ENCODE measurements around the gene CLINT1. TPM values are rescaled to one million over a fixed set of nuclear protein-coding genes. Genes with fewer than 3 reads are reported as not detected.
A peak's percentile ranks its signal among the peaks of the same experiment; 100 is the strongest.

Gene CLINT1
- total RNA-seq, result 100 to 1,000 TPM in 1 of 3 donors, 10 to 100 TPM in 2; 86.5 to 157 (median 89.5) TPM

DNA sequence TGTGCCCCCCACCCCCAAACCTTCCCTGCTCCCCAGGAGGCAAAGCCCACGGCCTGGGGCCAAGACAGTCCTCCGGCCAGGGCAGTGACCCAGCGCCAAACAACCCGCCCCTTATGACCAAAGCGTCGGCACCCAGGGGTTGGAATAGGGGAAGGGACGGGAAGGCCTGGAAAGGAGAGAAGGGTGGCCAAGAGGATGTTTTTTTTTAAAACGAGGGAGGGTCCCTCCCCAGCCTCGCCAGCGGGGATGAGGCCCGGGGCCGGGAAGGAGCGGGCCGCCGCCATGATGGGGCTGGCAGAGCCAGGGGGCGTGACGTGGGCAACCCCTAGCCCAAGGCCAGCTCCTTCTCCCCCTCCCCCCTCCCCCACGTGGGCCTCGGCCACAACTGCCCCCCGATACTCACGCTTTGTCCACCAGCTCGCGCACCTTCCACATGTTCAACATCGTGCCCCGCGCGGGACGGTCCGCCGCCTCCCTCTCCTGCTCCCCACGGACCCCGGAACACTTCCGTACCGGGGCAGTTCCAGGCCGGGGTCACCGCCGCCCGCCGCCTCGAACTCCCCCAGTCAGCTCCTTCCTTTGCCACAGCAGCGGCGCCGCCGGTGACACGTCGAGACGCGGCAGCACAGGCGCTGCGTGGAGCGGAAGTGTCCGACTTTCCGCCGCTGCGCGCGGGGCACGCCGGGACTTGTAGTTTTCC, at the start of gene CLINT1:
Gene CLINT1, minus strand, starts transcription at position 619 of the 700 bp plus-strand sequence. Its CDS starts 175 bp downstream, at position 444.
- Histone ChIP-seq H3K36me3 (no peaks in the 10 kb centered on the region), H3K27ac (peak within 1 kb of the TSS; percentile 94 to 96), H3K9me3 (no peaks in the 10 kb centered on the region), H3K4me3 (peak within 1 kb of the TSS; percentile 96 to 97 (median 97)), H3K27me3 (no peaks in the 10 kb centered on the region), H3K4me1 (peaks cover 0 to 5% of the 10 kb centered on the region in 2 donors)
- intact Hi-C loops (cut with DNase I; ENCODE audit: low total_unique reads), result loop anchor here (5.0 kb wide), 1 partner anchor 516 kb away; no protein-coding TSS in a partner anchor
- peak; percentile 80 to 85 for DNase-seq (ENCODE audit: low spot score in 2 of 2)
- peak; percentile 46 to 88 (median 73) for TF ChIP-seq POLR2AphosphoS5 (IDR thresholded peaks at IDR 0.05)
- TF ChIP-seq POLR2A (IDR thresholded peaks at IDR 0.05), result peak; percentile 44
- TF ChIP-seq, protein P1, sequence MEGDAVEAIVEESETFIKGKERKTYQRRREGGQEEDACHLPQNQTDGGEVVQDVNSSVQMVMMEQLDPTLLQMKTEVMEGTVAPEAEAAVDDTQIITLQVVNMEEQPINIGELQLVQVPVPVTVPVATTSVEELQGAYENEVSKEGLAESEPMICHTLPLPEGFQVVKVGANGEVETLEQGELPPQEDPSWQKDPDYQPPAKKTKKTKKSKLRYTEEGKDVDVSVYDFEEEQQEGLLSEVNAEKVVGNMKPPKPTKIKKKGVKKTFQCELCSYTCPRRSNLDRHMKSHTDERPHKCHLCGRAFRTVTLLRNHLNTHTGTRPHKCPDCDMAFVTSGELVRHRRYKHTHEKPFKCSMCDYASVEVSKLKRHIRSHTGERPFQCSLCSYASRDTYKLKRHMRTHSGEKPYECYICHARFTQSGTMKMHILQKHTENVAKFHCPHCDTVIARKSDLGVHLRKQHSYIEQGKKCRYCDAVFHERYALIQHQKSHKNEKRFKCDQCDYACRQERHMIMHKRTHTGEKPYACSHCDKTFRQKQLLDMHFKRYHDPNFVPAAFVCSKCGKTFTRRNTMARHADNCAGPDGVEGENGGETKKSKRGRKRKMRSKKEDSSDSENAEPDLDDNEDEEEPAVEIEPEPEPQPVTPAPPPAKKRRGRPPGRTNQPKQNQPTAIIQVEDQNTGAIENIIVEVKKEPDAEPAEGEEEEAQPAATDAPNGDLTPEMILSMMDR (IDR thresholded peaks at IDR 0.05), result no peak

DNA sequence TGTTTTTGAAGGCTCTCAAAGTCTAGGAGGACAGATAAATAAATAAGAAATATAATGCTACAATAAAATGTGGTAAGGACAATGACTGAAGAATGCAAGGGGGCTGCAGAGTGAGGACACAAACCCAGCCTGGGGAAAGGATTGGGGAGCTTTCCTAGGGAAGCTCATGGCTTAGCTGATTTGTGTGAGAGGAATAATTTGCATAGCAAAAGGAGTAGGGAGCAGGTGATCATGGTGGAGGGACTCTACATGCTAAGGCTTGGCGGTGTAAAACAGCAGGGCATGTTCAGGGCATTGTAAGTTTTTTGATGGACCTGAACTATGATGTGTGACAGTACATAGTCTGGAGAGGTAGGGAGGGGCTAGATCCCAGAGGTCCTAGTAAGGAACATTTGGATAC, 49.5 kb upstream of the CLINT1 start:
- Histone ChIP-seq H3K27ac (no peak overlapping the region), H3K9me3 (no peaks in the 10 kb centered on the region), H3K36me3 (no peaks in the 10 kb centered on the region), H3K27me3 (no peaks in the 10 kb centered on the region), H3K4me1 (no peaks in the 10 kb centered on the region), H3K4me3 (no peak overlapping the region)
- intact Hi-C loops (cut with DNase I; ENCODE audit: low total_unique reads), result loop anchor here (5.0 kb wide), 1 partner anchor 1354 kb away; the partner anchor contains the start of gene UBLCP1
- no peak for TF ChIP-seq POLR2A (IDR thresholded peaks at IDR 0.05)
- no peak for TF ChIP-seq POLR2AphosphoS5 (IDR thresholded peaks at IDR 0.05)
- TF ChIP-seq, protein P1 (IDR thresholded peaks at IDR 0.05), result no peak
- no peak for DNase-seq (ENCODE audit: low spot score in 2 of 2)

DNA sequence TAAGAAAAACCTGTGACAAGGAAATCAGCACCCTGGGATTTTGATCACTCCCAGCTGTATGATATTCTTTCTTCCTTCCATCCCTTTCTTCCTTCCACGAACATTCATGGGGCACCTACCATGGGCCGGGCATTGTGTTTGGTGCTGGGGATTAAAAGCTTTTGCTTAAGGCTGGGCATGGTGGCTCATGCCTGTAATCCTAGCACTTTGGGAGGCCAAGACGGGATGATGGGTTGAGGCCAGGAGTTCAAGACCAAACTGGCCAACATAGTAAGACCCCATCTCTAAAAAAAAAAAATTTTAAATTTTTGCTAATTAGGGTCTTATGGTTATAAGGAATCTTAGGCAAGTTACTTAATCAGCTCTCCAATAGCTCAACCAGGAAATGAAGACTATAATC, 48.5 kb upstream of the CLINT1 start:
- H3K27me3 ChIP-seq, result no peaks in the 10 kb centered on the region
- H3K27ac ChIP-seq, result no peak overlapping the region
- H3K36me3 ChIP-seq, result no peaks in the 10 kb centered on the region
- TF ChIP-seq POLR2AphosphoS5 (IDR thresholded peaks at IDR 0.05), result no peak
- no peak for TF ChIP-seq POLR2A (IDR thresholded peaks at IDR 0.05)
- TF ChIP-seq, protein P1 (IDR thresholded peaks at IDR 0.05), result no peak
- intact Hi-C loops (cut with DNase I; ENCODE audit: low total_unique reads), result loop anchor here (5.0 kb wide), 1 partner anchor 1355 kb away; the partner anchor contains the start of gene UBLCP1
- H3K4me1 ChIP-seq, result no peaks in the 10 kb centered on the region
- H3K9me3 ChIP-seq, result no peaks in the 10 kb centered on the region
- DNase-seq (ENCODE audit: low spot score in 2 of 2), result no peak
- no peak overlapping the region for H3K4me3 ChIP-seq

DNA sequence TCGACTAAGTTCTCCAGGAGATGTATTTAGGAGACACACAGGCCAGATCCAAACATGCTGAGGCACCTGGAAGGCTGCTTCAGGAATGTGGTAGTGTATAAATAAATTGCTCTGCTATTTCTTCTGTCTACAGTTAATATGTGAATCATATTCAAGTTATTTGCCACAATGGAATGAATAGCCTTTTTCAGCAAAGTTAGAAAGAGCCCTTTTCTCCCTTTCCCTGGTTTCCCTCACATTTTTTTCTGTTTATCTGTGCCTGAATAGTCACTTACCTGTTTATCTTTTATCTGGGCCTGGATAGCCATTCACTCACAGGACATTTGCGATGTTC, 44.1 kb upstream of the CLINT1 start:
- intact Hi-C loops (cut with DNase I; ENCODE audit: low total_unique reads), result no loop called here

More for the DNA sequence above, 44.1 kb upstream of the CLINT1 start:
- Histone ChIP-seq H3K4me1 (no peaks in the 10 kb centered on the region), H3K27me3 (no peaks in the 10 kb centered on the region), H3K36me3 (no peaks in the 10 kb centered on the region), H3K27ac (no peak overlapping the region), H3K4me3 (no peak overlapping the region), H3K9me3 (no peaks in the 10 kb centered on the region)
- no peak for DNase-seq (ENCODE audit: low spot score in 2 of 2)
- TF ChIP-seq, protein P1 (IDR thresholded peaks at IDR 0.05), result no peak
- TF ChIP-seq POLR2AphosphoS5 (IDR thresholded peaks at IDR 0.05) (no peak), POLR2A (IDR thresholded peaks at IDR 0.05) (no peak)

All from breast epithelium (tissue), 4 donors.